ENCODE measurements around the gene RNASE2. TPM values are rescaled to one million over a fixed set of nuclear protein-coding genes. Genes with fewer than 3 reads are reported as not detected.

Gene RNASE2
- total RNA-seq, 1 donor from 2014 or later: not detected

DNA sequence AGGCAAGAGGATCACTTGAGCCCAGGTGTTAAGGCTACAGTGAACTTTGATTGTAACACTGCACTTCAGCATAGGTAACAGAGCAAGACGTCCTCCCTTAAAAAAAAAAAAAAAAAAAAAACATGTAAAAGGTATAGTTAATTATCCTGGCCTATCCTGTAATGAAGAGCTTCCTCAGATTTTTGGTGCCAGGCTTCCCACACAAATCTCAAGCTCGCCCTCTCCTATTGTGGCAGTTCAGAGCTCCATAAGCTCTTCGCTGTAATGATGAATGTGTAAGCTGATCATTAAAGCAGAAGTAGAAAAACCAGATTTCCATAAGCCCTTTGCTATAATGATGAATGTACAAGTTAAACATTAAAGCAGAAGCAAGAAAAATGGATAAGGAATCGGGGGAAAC, 41.8 kb downstream of the RNASE2 start:
- H3K4me3 ChIP-seq (ENCODE audit: low read length in 3 of 3): no peak overlapping the region
- H3K36me3 ChIP-seq (ENCODE audit: control insufficient read depth in 3 of 3, insufficient read depth in 3 of 3, low read length in 3 of 3): peaks cover 39 to 51% (median 47%) of the 10 kb centered on the region in 3 donors
- no peak overlapping the region for H3K9ac ChIP-seq (ENCODE audit: low read depth in 1 of 3, low read length in 3 of 3)

DNA sequence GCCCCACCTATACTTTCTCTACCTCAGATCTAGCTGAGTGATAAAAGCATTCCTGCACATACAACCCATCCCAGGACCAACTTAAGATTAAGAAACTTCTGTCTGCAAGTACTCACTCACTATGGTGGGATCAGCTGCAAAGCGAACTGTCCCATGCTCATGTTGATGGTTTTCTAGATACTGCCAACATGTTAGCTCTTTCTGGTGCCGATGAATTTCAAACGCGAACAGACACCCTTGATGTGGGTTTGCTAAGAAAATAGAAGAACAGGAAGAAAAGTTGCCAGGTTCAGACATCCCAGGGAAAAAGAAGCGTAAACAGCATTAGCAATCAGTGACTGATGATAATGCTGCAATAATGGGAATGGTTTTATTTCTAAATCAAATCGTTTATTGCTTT, 42.3 kb downstream of the RNASE2 start:
- peaks cover 34 to 47% (median 43%) of the 10 kb centered on the region in 3 donors for H3K36me3 ChIP-seq (ENCODE audit: control insufficient read depth in 3 of 3, insufficient read depth in 3 of 3, low read length in 3 of 3)
- H3K9me3 ChIP-seq (ENCODE audit: control insufficient read depth in 3 of 3, low read length in 3 of 3): no peaks in the 10 kb centered on the region
- no peak overlapping the region for H3K27ac ChIP-seq (ENCODE audit: low read depth, low read length)
- H3K27me3 ChIP-seq (ENCODE audit: control insufficient read depth in 3 of 3, insufficient read depth in 3 of 3, low read length in 3 of 3): no peaks in the 10 kb centered on the region
- H3K4me1 ChIP-seq (ENCODE audit: control insufficient read depth in 3 of 3, insufficient read depth in 3 of 3, low read length in 3 of 3): no peaks in the 10 kb centered on the region
- no peak overlapping the region for H3K9ac ChIP-seq (ENCODE audit: low read depth in 1 of 3, low read length in 3 of 3)
- no peak overlapping the region for H3K4me3 ChIP-seq (ENCODE audit: low read length in 3 of 3)

More for the DNA sequence above, 41.8 kb downstream of the RNASE2 start:
- Histone ChIP-seq H3K27ac (ENCODE audit: low read depth, low read length) (no peak overlapping the region), H3K9me3 (ENCODE audit: control insufficient read depth in 3 of 3, low read length in 3 of 3) (no peaks in the 10 kb centered on the region), H3K4me1 (ENCODE audit: control insufficient read depth in 3 of 3, insufficient read depth in 3 of 3, low read length in 3 of 3) (peaks cover 0 to 3% (median under 1%) of the 10 kb centered on the region in 3 donors), H3K27me3 (ENCODE audit: control insufficient read depth in 3 of 3, insufficient read depth in 3 of 3, low read length in 3 of 3) (no peaks in the 10 kb centered on the region)

DNA sequence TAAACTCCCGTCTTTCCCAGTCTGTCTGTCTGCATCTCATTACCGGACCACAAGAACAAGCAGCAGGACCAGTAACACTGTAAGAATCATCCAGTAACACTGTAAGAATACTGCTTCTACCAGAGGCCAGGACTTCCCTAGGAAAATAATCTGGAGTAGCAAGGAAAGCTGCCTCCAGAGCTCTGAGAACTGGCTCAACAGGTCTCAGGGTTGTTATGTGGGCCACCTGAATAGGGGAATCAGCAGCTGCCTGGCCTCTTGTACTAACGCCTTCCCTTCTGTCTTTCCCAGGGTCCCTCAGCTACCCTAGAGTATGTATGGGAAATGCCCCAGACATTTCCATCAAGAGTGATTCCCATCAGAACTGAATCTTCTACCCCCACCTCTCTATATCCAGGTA, 42.9 kb downstream of the RNASE2 start:
- H3K4me3 ChIP-seq (ENCODE audit: low read length in 3 of 3): no peak overlapping the region
- H3K4me1 ChIP-seq (ENCODE audit: control insufficient read depth in 3 of 3, insufficient read depth in 3 of 3, low read length in 3 of 3): no peaks in the 10 kb centered on the region
- H3K36me3 ChIP-seq (ENCODE audit: control insufficient read depth in 3 of 3, insufficient read depth in 3 of 3, low read length in 3 of 3): peaks cover 30 to 41% (median 37%) of the 10 kb centered on the region in 3 donors
- H3K27me3 ChIP-seq (ENCODE audit: control insufficient read depth in 3 of 3, insufficient read depth in 3 of 3, low read length in 3 of 3): no peaks in the 10 kb centered on the region
- no peaks in the 10 kb centered on the region for H3K9me3 ChIP-seq (ENCODE audit: control insufficient read depth in 3 of 3, low read length in 3 of 3)
- H3K9ac ChIP-seq (ENCODE audit: low read depth in 1 of 3, low read length in 3 of 3): no peak overlapping the region
- no peak overlapping the region for H3K27ac ChIP-seq (ENCODE audit: low read depth, low read length)

DNA sequence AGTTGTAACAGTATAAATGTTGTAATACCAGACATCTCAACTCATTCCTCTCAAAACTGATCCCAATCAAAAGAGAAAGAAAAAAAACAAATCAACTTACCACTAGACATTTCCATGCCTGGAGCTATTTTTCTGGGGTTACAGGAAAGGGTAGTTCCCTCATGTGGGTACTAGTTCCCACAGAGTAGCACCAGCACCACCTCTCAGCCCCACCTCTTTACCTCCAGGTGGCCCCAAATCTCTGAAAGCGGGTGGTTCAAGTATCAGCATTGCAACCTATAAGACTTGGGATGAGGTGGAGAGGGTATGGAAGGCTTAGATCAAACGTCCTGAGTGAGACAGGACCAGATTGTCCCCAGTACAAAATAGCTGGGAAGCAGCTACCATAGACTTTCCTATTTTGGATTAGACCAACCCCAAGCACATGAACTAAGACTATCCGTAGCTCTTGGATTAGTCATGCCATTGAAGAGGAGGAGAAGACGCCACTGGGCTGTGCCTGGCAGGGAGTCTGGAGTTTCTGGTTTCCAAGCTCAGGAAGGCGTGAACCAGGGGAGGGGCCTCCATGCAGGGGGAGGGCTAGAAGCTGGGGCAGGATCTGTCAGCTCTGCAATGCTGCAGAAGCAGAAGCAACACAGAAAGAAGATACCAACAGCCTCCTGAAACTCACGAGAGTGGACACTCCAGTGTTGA, 43.5 kb downstream of the RNASE2 start, which contains the start of gene SLC39A2:
Gene SLC39A2, plus strand, starts transcription at position 620 of the 693 bp plus-strand sequence. CDS start 154 bp downstream, outside the sequence.
- Histone ChIP-seq H3K4me3 (ENCODE audit: low read length in 3 of 3) (no peak within 1 kb of the TSS), H3K9ac (ENCODE audit: low read depth in 1 of 3, low read length in 3 of 3) (no peak within 1 kb of the TSS), H3K27me3 (ENCODE audit: control insufficient read depth in 3 of 3, insufficient read depth in 3 of 3, low read length in 3 of 3) (no peaks in the 10 kb centered on the region), H3K27ac (ENCODE audit: low read depth, low read length) (no peak within 1 kb of the TSS), H3K36me3 (ENCODE audit: control insufficient read depth in 3 of 3, insufficient read depth in 3 of 3, low read length in 3 of 3) (peaks cover 28 to 38% (median 36%) of the 10 kb centered on the region in 3 donors), H3K9me3 (ENCODE audit: control insufficient read depth in 3 of 3, low read length in 3 of 3) (no peaks in the 10 kb centered on the region), H3K4me1 (ENCODE audit: control insufficient read depth in 3 of 3, insufficient read depth in 3 of 3, low read length in 3 of 3) (no peaks in the 10 kb centered on the region)

DNA sequence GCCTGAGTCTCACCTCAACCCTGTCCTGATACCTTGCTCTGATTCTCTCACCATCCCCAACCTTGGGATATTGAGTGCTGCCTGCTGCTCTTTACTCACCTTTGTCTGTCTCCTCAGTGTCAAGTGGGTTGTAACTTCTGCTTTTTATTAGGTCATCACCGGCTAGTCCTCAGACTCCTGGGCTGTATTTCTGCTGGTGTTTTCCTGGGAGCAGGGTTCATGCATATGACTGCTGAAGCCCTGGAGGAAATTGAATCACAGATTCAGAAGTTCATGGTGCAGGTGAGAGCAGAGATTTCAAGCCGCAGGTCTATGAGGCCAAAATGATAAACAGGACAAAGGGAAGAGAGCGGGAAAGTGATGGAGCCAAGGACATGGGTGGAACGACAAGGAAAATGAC, 44.3 kb downstream of the RNASE2 start:
- Histone ChIP-seq H3K4me3 (ENCODE audit: low read length in 3 of 3) (no peak overlapping the region), H3K27ac (ENCODE audit: low read depth, low read length) (no peak overlapping the region), H3K36me3 (ENCODE audit: control insufficient read depth in 3 of 3, insufficient read depth in 3 of 3, low read length in 3 of 3) (peaks cover 21 to 30% (median 28%) of the 10 kb centered on the region in 3 donors), H3K4me1 (ENCODE audit: control insufficient read depth in 3 of 3, insufficient read depth in 3 of 3, low read length in 3 of 3) (no peaks in the 10 kb centered on the region), H3K9me3 (ENCODE audit: control insufficient read depth in 3 of 3, low read length in 3 of 3) (no peaks in the 10 kb centered on the region), H3K9ac (ENCODE audit: low read depth in 1 of 3, low read length in 3 of 3) (no peak overlapping the region), H3K27me3 (ENCODE audit: control insufficient read depth in 3 of 3, insufficient read depth in 3 of 3, low read length in 3 of 3) (no peaks in the 10 kb centered on the region)

DNA sequence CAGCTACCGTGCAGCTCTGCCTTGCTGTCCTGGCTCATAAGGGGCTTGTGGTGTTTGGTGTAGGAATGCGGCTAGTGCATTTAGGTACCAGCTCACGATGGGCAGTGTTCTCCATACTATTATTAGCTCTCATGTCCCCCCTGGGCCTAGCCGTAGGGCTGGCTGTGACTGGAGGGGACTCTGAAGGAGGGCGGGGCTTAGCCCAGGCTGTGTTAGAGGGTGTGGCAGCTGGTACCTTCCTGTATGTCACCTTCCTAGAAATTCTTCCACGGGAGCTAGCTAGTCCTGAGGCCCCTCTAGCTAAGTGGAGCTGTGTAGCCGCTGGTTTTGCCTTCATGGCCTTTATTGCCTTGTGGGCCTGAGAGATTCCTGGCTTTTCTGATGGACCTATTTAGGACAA, 45.9 kb downstream of the RNASE2 start:
- H3K27me3 ChIP-seq (ENCODE audit: control insufficient read depth in 3 of 3, insufficient read depth in 3 of 3, low read length in 3 of 3): no peaks in the 10 kb centered on the region
- H3K4me1 ChIP-seq (ENCODE audit: control insufficient read depth in 3 of 3, insufficient read depth in 3 of 3, low read length in 3 of 3): no peaks in the 10 kb centered on the region
- no peak overlapping the region for H3K9ac ChIP-seq (ENCODE audit: low read depth in 1 of 3, low read length in 3 of 3)
- no peak overlapping the region for H3K27ac ChIP-seq (ENCODE audit: low read depth, low read length)
- H3K36me3 ChIP-seq (ENCODE audit: control insufficient read depth in 3 of 3, insufficient read depth in 3 of 3, low read length in 3 of 3): peaks cover 5 to 14% (median 12%) of the 10 kb centered on the region in 3 donors
- H3K4me3 ChIP-seq (ENCODE audit: low read length in 3 of 3): no peak overlapping the region
- H3K9me3 ChIP-seq (ENCODE audit: control insufficient read depth in 3 of 3, low read length in 3 of 3): no peaks in the 10 kb centered on the region

DNA sequence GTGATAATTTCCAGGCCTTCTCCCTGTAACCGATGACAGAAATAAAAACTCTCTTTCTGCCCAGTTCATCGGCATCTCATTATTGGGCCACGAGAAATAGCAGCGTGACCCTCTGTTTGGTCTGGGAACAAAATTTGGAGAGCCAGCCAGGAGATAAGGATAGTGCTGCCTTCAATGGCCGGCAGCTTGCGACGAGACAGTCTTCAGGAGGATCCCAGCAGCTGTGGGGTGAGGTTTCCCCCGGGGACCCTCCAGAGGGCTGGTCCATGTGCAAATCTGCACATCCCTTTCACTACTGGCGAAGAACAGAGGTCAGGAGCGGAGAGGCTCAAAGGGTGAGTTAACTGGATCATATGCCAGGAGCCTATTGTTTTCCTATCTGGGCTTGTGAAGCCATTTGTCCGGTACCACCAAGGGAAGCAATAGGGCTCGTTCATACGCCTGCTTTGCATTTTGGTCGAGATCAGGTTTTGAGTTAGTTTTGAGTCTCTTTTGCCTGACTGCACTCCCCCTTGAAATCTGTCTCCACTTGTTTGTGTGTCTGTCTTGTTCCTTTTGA, 48.6 kb downstream of the RNASE2 start:
- Histone ChIP-seq H3K4me3 (ENCODE audit: low read length in 3 of 3) (no peak overlapping the region), H3K36me3 (ENCODE audit: control insufficient read depth in 3 of 3, insufficient read depth in 3 of 3, low read length in 3 of 3) (no peaks in the 10 kb centered on the region), H3K4me1 (ENCODE audit: control insufficient read depth in 3 of 3, insufficient read depth in 3 of 3, low read length in 3 of 3) (no peaks in the 10 kb centered on the region), H3K9me3 (ENCODE audit: control insufficient read depth in 3 of 3, low read length in 3 of 3) (no peaks in the 10 kb centered on the region), H3K27me3 (ENCODE audit: control insufficient read depth in 3 of 3, insufficient read depth in 3 of 3, low read length in 3 of 3) (no peaks in the 10 kb centered on the region), H3K9ac (ENCODE audit: low read depth in 1 of 3, low read length in 3 of 3) (no peak overlapping the region), H3K27ac (ENCODE audit: low read depth, low read length) (no peak overlapping the region)

Small RNA genes lying within 50 kb of the gene (small RNA-seq; reads per million reads assigned to genes)
- not detected for gene RN7SL189P

Other genes starting within 250 kb of the RNASE2 start
- gene EDDM3A, start 209.6 kb upstream of the RNASE2 start, total RNA-seq: not detected
- gene EDDM3B, start 187.1 kb upstream of the RNASE2 start, total RNA-seq: not detected
- gene RNASE6, start 174.2 kb upstream of the RNASE2 start, total RNA-seq: 5.2 TPM
- 113 TPM for gene RNASE1, start 152.6 kb upstream of the RNASE2 start, total RNA-seq
- gene RNASE3, start 64.1 kb upstream of the RNASE2 start, total RNA-seq: not detected
- 45.4 TPM for gene METTL17, start 34.5 kb downstream of the RNASE2 start, total RNA-seq
- not detected for gene SLC39A2, start 43.8 kb downstream of the RNASE2 start, total RNA-seq
- 162 TPM for gene NDRG2, start 69.6 kb downstream of the RNASE2 start, total RNA-seq
- not detected for gene TPPP2, start 74.7 kb downstream of the RNASE2 start, total RNA-seq
- gene RNASE13, start 79.3 kb downstream of the RNASE2 start, total RNA-seq: not detected
- gene RNASE7, start 86.9 kb downstream of the RNASE2 start, total RNA-seq: not detected
- gene RNASE8, start 102.3 kb downstream of the RNASE2 start, total RNA-seq: not detected
- 32.4 TPM for gene ARHGEF40, start 114.8 kb downstream of the RNASE2 start, total RNA-seq
- 5.2 TPM for gene ZNF219, start 143.2 kb downstream of the RNASE2 start, total RNA-seq
- gene TMEM253, start 145.6 kb downstream of the RNASE2 start, total RNA-seq: not detected
- gene OR5AU1, start 200.6 kb downstream of the RNASE2 start, total RNA-seq: not detected

All from skeletal muscle tissue (tissue), 5 donors.